Midbrain (tissue), 1 donor: ENCODE measurements around the gene RADIL.

Experiments used
- DNase-seq: peaks from one replicate; lab custom pipeline; 2025; lab: John Stamatoyannopoulos, UW

The RADIL gene

DNA sequence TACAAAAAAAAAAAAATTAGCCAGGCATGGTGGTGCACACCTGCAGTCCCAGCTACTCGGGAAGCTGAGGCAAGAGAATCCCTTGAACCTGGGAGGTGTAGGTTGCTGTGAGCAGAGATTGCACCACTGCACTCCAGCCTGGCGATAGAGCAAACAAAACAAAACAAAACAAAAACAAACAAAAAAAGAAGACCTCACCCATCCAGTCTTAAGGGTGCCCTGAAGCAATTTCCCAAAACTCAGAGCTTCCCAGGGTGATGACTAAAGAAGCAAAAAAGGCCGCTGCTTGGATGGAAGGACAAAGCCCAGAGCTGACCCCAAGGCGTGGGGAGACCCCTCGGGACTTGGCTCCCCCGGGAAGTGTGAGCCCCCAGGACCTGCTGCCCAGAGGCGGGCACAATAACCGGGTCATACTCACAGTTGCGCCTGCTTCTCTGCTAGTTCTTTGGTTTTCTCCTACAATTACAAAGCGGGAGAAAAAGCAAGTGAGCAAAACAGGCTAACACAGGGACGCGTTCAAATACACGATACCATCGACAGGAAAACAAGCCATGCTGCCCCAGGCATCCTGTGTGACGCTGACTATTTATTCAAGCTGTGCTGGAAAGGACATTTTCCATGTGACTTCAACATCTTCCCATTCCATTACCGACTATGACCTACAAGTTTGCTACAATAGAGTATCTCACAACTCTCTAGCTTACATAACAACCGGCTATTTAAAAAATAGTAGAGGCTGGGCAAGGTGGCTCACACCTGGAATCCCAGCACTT, 51.6 kb downstream of the RADIL start:
- no peak for DNase-seq

DNA sequence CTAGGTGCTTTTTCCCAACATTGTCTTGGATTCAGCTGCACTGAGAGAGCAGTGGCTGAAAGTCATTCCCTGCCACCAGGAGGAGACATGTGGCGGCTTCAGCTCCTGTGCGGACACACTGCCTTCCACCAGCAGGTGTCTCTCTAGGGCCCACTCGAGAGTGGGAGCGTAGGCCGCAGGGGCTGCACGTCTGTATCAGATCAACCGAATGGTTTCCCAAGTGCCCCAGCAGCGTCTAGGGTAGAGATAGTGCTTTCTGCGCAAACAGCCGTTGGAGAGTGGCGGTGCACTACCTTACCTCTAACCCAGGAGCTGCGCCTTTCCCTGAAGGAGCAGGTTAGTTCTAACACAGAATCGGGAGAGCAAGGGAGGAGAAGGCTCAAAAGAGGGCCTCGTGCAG, 53.3 kb downstream of the RADIL start:
- DNase-seq: peak; percentile 60

DNA sequence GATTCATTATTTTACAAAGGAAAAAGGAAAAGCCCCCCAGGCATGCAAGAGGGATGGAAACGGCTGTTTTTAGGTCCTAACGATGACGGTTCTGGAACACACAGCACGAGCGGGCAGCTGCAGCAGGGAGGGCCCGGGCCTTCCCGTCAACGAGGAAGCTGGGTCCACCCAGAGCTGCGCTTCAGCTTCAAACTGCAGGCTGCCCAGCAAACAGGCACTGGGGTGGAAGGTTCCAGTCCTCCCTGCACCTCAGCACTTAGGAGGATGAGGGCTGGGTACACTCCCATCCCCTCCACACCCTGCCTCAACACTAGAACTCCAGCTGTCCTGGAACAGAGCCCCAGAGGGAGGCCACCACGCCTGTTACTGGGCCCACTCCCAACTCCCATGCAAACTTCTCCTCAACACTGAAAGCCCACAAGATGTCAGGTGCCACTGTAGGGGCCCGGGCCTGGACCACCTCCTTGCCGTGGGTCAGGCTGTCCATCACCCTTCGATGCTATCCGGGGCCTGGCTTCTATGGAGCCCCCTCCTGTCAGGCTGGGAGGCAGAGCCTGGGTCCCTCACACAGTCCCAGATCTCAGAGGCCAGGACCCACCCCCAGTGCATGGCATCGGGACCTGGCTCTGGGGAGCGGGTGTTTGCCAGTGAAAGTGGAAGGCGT, 54.7 kb downstream of the RADIL start:
- DNase-seq: no peak

DNA sequence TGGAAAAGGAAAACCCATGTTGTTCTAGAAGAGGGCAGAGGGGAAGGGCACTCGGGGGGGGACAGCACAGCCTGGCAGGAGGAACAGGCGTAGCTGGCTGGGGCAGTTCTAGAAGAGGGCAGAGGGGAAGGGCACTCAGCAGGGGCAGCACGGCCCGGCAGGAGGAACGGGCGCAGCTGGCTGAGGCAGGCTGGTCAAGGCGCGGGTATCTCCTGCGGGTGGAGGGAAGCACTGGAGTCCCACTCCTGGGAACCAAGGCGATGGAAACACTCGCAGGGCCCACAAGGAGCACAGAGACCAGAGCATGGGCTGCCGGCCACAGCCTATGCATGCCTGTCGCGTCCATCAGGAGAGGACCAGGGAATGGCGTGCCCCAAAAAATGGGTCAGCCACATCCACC, 58.4 kb downstream of the RADIL start:
- no peak for DNase-seq

DNA sequence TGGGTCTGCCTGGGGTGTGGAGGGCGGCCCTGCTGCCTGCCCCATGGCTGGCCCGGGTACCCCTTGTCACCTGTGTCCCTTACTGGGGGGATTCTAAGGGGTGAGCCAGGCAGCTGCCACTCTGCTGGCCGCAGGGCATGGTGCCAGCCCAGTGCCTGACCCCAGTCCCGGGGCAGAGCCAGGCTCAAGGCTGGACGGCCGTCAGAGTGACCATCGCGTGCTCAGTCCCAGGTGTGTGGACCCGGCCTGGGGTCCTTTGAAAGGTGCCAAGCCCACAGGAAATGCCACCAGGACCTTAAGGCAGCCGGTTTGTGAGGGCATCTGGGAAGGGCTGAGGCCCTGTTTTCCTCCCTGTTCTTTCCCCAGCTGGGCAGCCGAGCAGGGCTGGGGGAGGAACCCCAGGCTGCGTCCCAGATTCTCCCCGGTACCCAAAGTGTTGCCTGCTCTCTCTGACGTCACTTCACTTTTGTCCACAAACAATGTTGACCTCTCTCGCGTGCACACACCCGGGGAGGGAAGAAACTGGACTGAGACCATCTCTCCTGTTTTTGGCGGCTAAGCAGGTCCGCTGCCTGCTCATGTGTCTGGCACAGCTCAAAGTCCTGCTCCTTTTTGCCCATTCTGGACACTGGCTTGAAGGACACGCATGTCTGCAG, 59.3 kb downstream of the RADIL start:
- no peak for DNase-seq

DNA sequence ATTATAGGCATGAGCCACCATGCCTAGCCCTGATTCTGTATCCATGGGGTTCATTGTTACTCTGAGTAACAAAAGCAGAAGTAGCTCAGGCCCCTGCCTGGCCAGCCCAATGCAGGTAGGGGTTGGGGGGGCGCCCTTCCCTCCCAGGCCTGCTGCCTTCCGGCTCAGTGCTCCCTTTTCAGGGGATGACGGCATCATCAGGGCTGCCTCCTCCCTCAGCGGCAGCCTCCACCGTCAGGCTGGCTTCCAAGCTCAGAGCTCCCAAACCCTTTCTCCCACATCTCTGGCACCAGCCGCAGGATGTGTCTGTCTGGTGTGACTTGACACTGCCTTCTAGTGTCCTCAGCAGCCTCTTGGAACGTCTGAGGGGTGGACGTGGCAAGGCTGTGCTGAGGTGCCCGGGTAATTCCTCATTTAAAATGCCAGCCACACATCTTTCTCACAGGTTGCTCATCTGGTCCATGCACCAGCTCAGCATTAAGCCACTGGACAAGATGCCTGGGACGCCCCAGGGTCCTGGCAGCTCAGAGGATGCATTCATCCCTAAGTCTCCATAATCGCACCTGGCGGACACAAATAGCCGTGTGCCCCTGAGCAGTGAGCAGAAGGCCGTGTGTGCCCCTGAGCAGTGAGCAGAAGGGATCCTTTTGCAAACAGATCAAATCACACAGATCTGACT, 59.9 kb downstream of the RADIL start:
- DNase-seq: no peak

DNA sequence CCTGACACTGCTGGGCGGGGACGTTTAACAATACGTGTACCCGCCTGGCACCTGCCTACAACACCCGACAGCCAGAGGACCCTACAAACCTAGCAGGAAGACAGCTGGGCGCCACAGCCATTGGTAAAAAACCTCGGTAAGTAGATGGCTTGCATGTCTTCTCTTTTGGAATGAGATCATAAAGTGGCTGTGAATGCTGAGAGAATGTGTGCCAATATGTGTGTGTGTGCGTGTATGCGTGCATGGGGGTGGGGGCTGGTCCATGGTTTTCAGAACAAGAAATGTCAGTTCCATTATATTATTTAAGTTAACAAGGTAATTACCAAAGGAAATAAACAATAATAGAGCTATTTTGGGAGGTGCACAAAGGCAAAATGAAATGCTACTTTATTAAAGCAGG, 60.8 kb downstream of the RADIL start:
- no peak for DNase-seq

DNA sequence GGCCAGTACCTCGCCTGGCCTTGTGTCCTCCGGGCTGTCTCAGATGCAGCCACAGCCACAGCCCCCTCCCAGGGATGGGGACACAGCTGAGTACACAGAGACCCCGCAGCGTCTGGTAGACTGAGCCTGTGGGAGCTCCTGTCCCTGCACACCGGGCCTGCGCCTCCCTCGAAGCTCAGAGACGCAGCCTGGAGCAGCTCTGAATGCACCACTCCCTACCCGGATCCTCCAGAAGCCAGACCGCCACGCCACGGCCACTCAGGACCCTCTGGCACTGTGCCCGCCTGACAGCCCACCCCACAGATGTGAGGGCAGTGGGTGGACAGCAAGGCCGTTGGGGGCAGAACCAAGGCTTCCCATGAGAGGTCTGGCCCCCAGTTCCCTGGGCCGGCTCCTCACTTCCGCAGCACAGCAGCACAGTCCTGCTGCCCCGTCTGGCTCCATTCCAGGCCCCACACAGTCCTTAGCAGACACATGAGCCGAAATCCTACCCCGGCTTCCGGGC, 62.5 kb downstream of the RADIL start:
- DNase-seq: no peak

DNA sequence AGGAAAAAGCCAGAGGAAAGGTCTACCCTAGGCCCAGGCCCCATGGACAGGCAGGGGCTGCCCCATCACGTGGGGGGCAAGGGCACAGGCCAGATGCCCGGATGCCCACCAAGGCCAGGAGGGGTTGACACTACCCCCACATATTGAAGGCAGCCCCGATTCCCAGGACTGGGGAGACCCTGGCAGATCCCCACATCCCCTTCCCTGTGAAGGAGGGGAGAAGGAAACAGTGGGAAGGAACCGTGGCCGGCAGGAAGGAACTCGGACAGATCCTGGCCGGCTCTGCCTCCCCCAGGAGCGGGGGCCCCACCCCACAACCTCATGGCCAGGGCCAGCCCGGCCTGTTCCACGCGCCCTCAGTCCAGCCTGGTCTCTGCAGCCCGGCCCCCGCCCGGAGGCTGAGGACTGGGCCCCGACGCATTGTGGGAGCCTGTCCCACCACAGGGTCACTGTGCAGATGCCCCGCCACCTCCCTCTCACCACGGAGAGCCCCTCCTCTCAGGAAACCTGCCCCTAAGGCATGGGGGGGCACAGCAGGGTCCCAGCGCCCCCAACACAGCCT, 63.0 kb downstream of the RADIL start:
- DNase-seq: no peak

DNA sequence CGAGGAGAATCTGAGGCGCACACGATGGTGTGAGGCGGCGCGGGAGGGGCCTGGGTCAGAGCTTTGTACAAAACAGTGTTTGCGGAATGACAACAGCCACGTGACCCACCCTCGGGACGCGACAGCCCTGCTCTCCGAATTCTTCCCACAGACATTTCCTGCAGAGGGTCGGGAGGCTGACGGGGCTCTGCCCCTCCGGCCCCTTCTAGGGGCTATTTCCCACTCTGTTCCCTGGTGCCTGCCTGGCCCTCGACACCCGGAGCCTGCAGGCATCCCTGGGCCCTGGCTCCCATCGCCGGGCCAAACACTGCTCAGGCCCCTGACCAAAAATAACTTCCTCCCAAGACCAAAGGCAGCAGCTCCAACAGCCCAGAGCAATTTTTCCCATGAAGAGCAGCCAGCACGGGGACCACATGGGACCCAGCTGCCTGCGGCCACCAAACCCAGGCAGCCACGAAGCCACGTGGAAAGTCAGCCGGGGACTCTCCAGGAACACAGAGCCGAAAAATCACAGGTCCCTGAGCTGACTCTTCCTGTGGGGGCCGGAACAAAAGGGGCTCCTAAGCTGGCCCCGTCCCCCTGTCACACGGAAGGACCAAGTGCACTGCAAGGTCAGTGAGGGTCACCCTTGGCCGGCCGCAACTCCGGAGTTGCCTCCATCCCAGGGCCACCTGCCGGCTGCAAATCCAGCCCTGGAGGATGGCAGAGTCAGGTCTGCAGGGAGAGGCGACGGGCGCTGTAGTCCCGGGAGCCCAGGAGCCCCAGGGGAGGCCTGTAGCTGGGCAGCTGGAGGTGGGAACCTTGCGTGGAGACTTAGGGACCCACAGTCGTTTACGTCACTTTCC, 63.7 kb downstream of the RADIL start:
- no peak for DNase-seq

DNA sequence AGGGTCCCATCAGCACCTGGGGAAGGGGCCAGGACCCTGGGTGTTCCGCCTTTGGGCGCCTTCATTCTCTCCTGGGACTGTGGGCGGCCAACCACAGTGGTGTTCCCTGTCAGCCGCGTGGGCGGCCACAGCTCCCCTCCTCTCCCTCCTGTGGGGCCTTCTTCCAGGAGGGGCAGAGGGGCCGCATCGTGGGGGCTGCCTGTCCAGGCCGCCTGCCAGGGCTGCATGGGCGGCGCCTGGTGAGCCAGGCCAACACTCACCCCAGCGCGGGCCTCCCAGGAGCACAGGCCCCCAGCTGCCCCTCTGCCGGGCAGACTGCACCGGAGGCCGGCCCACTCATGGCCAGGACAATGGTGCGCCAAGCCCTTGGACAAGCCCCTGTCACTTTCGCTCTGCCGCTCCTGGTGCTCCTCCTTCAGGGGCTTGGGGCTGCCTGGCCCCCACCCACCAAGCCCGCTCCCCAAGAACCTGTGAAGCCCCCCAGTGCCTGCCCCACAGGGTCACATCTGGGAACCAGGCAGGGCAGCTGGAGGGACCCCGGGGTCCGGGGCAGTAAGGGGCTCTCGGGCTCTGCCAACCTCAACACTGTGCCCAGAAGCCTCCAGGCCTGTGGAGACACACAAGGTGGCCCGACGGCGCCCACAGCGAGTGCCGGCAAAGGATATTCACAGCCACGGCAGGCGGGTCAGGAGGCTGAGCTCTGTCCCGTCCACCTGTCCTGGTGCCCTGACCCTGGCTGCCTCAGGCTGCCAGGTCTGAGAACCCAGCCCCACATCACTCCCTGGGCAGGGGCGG, 65.3 kb downstream of the RADIL start:
- no peak for DNase-seq

DNA sequence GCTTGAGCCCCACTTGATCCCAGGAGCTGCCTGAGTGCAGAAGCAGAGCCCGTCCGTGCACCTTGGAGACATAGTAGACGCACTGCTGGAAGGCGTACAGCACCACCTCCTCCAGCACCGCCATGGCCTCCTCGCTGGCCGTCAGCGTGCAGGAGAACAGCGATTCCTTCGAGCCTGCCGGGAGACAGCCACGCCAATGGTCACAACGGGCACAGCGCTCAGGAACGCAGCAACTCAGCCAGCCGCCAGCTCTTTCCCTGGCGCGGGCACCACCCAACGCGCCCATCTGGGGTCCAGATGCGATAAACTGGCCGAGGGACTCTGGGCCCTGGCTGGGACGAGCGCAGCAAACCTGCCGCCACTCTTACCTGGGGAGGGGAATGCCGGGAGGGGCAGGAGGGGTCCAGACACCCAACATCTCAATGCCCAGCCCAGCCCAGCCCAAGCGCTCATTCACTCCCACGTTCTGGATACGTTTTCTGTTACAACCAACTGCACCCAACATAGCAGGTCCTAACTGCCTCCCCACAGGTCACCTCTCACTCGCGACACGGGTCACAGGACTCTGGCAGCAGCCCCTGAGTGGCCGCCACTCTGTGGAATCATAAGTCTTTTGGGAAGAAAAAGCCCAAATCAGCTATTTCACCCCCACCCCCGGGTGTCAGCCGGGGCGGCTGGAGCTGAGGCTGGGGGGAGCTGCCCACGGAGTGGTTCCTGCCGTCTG, 66.2 kb downstream of the RADIL start:
- DNase-seq: no peak

DNA sequence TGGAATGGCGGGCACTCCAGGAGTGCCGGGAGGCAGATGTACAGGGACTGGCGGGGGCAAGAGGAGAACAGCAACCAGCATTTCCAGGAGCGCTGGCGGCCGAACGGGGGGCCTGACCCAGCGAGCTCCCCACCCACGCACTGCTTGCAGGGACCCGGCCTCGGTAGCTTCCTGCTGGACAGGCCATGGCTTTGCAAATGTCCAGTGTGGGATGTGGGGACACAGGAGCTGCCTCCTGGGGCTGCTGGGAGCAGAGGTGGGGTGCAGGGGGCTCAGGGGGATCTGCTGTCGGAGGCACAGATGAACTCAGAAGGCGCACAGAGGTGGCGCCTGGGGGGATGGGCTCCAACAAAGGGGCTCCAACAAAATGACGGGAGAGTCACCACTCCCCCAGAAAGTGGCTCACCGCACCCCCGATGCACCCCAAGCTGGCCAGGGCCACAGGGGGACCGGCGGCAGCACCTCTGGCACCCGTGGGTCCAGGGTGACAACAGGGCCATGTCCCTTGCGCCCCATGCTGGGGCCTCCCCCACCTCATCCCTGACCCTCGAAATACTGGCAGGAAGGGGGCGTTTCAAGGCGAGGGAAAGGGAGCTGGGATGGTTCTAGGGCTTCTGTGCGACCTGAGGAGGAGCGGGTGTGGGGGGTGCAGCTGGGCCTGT, 67.0 kb downstream of the RADIL start:
- no peak for DNase-seq

DNA sequence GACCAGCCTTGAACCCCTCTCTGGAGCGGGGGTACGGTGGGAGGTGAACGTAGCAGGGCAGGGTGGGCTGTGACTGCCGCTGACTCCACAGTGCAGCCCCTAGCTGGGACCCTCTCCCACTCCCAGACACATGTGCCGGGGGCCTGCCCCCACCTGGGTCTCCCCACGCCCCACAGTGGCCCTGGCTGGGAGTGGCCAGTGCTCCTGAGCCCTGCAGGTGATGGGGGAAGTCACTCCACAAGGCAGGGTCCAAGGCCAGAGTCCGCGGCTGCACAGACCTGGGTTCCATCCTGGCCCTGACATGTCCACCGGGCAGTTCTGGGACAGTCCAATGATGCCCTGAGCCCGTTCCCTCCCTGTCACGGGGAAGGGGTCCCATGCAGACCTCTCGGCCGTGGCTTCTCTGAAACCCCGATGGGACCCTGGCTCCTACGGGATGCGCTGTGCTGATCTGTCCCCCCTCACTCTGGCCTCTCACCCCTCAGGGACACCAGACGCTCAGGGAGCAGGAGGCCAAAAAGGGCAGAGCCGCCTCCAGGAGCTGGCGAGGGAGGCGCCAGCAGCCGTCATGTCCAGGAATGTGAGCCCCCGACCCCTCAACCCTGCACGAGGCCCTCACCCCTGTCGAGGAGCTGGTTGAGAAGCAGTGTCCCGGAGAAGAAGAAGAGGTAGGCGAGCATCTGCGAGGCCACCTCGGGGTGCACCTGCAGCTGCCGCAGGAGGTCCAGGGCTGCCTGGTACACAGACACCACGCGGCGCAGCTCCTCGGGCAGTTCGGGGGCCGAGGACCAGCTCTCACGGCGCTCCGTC, 67.7 kb downstream of the RADIL start:
- DNase-seq: no peak

DNA sequence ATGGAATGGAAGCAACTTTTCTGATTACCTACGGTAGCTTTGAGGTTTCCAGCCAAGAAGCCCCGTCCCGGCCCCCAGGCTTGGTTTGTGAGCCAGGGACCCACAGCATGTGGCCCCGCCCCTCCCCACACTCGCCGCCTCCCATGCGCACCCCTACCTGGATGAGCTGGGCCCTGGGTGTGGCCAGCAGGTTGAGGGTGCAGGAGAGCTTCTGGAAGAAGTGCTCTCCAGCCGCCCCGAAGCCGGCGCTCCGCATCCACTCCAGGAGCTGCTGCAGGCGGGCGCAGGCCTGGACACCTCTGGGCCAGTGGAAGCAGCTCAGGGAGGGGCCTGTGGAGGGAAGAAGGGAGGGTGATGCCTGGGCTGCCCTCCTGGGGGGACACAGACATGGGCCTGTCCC, 68.4 kb downstream of the RADIL start:
- no peak for DNase-seq

DNA sequence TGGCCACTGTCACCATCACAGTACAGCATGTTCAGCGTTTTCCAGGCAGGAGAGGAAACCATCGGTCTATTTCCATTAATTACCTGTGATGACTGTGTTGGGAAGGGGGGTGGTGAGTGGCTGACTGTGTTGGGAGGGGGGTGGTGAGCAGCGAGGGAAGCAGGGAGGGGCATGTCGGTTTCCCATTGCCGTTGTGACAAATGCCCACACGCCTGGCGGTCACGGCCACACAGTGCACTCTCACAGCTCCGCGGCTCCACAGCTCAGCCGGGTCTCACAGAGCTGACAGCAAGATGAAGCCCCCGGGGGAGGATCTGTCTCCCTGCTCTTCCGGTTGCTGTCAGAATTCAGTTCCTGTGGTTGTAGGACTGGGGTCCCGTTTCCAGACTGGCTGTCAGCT, 69.1 kb downstream of the RADIL start:
- no peak for DNase-seq

DNA sequence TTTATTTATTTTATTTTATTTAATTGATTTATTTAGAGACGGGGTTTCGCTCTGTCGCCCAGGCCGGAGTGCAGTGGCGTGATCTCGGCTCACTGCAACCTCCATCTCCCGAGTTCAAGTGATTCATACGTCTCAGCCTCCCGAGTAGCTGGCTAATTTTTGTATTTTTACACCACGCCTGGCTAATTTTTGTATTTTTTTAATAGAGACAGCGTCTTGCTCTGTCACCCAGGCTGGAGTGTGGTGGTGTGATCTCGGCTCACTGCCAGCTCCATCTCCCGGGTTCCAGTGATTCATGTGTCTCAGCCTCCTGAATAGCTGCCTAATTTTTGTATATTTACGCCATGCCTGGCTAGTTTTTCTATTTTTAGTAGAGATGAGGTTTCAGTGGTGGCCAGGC, 73.8 kb downstream of the RADIL start:
- no peak for DNase-seq

DNA sequence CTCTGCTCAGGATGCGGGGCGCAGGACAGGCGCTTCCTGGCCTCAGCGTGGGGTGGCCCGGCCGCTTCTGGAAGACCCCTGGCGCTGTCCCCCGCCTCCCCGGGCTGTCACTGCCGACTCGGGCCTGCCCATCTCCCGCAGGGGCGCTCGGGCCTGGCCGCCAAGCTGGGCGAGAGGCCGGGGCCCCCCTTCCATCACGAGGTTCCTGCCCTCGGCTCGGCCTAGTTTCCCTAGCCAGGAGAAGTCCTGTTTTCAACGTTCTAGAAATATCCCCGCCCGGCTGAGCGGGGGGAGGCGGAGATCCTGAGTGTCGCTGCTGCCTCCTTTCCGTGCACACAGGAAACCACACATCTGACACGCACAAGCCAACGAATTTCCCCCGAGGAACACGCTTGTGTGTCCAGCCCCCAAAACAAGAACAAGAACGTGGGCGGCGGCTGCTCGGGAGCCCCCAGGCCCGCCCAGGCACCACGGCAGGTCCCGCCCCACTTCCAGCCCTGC, 74.4 kb downstream of the RADIL start:
- no peak for DNase-seq
